ENCODE measurements around the gene DPP4. TPM values are rescaled to one million over a fixed set of nuclear protein-coding genes. Genes with fewer than 3 reads are reported as not detected.
"Not testable (repeated sequence)": the region's sequence is repeated elsewhere in the genome, so short reads cannot be mapped to it uniquely, and the experiment has no call there.

The DPP4 gene
- total RNA-seq, 4 donors from 2014 or later, result 3.2 to 6.4 (median 5.1) TPM

GRCh38 chr2:161955211-161955610, 118.8 kb downstream of the DPP4 start:
- no peak overlapping the region for H3K4me3 ChIP-seq (ENCODE audit: low read depth, poor library complexity, severe bottlenecking)
- TF ChIP-seq, protein P1, sequence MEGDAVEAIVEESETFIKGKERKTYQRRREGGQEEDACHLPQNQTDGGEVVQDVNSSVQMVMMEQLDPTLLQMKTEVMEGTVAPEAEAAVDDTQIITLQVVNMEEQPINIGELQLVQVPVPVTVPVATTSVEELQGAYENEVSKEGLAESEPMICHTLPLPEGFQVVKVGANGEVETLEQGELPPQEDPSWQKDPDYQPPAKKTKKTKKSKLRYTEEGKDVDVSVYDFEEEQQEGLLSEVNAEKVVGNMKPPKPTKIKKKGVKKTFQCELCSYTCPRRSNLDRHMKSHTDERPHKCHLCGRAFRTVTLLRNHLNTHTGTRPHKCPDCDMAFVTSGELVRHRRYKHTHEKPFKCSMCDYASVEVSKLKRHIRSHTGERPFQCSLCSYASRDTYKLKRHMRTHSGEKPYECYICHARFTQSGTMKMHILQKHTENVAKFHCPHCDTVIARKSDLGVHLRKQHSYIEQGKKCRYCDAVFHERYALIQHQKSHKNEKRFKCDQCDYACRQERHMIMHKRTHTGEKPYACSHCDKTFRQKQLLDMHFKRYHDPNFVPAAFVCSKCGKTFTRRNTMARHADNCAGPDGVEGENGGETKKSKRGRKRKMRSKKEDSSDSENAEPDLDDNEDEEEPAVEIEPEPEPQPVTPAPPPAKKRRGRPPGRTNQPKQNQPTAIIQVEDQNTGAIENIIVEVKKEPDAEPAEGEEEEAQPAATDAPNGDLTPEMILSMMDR (IDR thresholded peaks at IDR 0.05), result no peak
- no peak for TF ChIP-seq POLR2A (IDR thresholded peaks at IDR 0.05)
- intact Hi-C loops (cut with DNase I; ENCODE audit: low total_unique reads), result no loop called here
- no peak for DNase-seq (ENCODE audit: low spot score in 2 of 2)

DNA sequence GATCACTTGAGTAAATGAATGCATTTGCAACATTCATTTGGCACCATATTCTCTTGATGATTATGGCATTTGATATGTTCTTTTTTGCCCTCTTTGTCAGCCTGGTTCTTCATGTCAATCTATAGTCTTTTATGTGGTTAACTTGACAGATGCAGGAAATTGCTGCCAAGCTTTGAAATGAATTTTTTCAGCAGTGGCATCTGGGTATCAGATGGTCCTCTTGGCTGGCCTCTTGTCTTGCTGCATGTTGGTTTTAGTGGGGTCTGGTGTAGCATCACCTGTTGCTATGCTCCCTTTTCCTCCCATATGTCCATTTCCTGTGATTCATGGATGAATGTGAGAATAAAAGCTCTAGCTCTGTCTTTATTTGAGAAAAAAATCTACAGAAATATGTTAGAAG, 119.9 kb downstream of the DPP4 start:
- intact Hi-C loops (cut with DNase I; ENCODE audit: low total_unique reads), result no loop called here
- H3K4me3 ChIP-seq (ENCODE audit: low read depth, poor library complexity, severe bottlenecking), result no peak overlapping the region
- DNase-seq (ENCODE audit: low spot score in 2 of 2), result no peak
- TF ChIP-seq POLR2A (IDR thresholded peaks at IDR 0.05), result no peak
- TF ChIP-seq, protein P1 (IDR thresholded peaks at IDR 0.05), result no peak

- DNase-seq (ENCODE audit: low spot score in 2 of 2); intact Hi-C loops (cut with DNase I; ENCODE audit: low total_unique reads); H3K4me3 ChIP-seq (ENCODE audit: low read depth, poor library complexity, severe bottlenecking): not testable (repeated sequence)
- WGBS, 2 donors, result 88 to 94% methylated on average over 9 of the region's 9 CpGs
Measured at GRCh38 chr2:161953367-161953766, 120.6 kb downstream of the DPP4 start.

GRCh38 chr2:161952783-161953191, 121.2 kb downstream of the DPP4 start:
- no peak for DNase-seq (ENCODE audit: low spot score in 2 of 2)
- TF ChIP-seq, protein P1 (IDR thresholded peaks at IDR 0.05), result no peak
- TF ChIP-seq POLR2A (IDR thresholded peaks at IDR 0.05), result no peak
- WGBS, 2 donors, result 86 to 88% methylated on average over 4 of the region's 4 CpGs
- no peak overlapping the region for H3K4me3 ChIP-seq (ENCODE audit: low read depth, poor library complexity, severe bottlenecking)
- intact Hi-C loops (cut with DNase I; ENCODE audit: low total_unique reads), result no loop called here

- no peak overlapping the region for H3K4me3 ChIP-seq (ENCODE audit: low read depth, poor library complexity, severe bottlenecking)
- 34 to 35% methylated on average over 5 of the region's 5 CpGs for WGBS, 2 donors
- intact Hi-C loops (cut with DNase I; ENCODE audit: low total_unique reads), result no loop called here
- no peak for DNase-seq (ENCODE audit: low spot score in 2 of 2)
- TF ChIP-seq, protein P1 (IDR thresholded peaks at IDR 0.05), result no peak
- TF ChIP-seq POLR2A (IDR thresholded peaks at IDR 0.05), result no peak
Measured at GRCh38 chr2:161947836-161948235, 126.2 kb downstream of the DPP4 start.

DNA sequence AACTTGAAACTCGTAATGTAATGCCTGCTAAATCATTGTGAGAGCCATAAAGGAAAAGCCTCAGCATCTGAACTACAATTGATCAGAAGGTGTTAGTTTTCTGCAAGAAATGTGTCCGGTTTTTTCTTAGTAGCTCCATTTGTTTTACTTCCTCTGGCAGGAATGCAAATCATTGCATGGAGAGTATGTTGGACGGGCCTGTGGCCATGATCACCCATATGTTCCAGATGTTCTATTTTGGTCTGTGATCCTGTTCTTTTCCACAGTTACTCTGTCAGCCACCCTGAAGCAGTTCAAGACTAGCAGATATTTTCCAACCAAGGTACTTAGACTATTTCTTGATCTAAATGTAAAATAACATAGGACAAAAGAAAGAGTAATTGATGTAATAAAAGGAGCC, 126.6 kb downstream of the DPP4 start:
- 52 to 63% methylated on average over 3 of the region's 3 CpGs for whole genome bisulfite sequencing, 2 donors
- no peak for TF ChIP-seq POLR2A (IDR thresholded peaks at IDR 0.05)
- TF ChIP-seq, protein P1 (IDR thresholded peaks at IDR 0.05), result no peak
- H3K4me3 ChIP-seq (ENCODE audit: low read depth, poor library complexity, severe bottlenecking), result no peak overlapping the region
- no peak for DNase-seq (ENCODE audit: low spot score in 2 of 2)
- intact Hi-C loops (cut with DNase I; ENCODE audit: low total_unique reads), result no loop called here
